ENCODE results near the gene GAPDH.
"Not testable (repeated sequence)": the region's sequence is repeated elsewhere in the genome, so short reads cannot be mapped to it uniquely, and the experiment has no call there.

The GAPDH gene

GRCh38 chr12:6494258-6494743, 40.0 kb upstream of the GAPDH start:
- H3K27ac Mint-ChIP-seq, result peak overlapping the region; percentile 97
- no peaks in the 10 kb centered on the region for H3K9me3 Mint-ChIP-seq
- no peaks in the 10 kb centered on the region for H3K27me3 Mint-ChIP-seq (ENCODE audit: low read depth, poor library complexity)
- peak; percentile 12 for DNase-seq
- TF ChIP-seq, protein P1, sequence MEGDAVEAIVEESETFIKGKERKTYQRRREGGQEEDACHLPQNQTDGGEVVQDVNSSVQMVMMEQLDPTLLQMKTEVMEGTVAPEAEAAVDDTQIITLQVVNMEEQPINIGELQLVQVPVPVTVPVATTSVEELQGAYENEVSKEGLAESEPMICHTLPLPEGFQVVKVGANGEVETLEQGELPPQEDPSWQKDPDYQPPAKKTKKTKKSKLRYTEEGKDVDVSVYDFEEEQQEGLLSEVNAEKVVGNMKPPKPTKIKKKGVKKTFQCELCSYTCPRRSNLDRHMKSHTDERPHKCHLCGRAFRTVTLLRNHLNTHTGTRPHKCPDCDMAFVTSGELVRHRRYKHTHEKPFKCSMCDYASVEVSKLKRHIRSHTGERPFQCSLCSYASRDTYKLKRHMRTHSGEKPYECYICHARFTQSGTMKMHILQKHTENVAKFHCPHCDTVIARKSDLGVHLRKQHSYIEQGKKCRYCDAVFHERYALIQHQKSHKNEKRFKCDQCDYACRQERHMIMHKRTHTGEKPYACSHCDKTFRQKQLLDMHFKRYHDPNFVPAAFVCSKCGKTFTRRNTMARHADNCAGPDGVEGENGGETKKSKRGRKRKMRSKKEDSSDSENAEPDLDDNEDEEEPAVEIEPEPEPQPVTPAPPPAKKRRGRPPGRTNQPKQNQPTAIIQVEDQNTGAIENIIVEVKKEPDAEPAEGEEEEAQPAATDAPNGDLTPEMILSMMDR (IDR thresholded peaks at IDR 0.05), result no peak
- H3K36me3 Mint-ChIP-seq (ENCODE audit: low read depth), result peaks cover 40% of the 10 kb centered on the region
- H3K4me1 Mint-ChIP-seq, result peaks cover 40% of the 10 kb centered on the region
- peak overlapping the region; percentile 96 for H3K4me3 Mint-ChIP-seq

DNA sequence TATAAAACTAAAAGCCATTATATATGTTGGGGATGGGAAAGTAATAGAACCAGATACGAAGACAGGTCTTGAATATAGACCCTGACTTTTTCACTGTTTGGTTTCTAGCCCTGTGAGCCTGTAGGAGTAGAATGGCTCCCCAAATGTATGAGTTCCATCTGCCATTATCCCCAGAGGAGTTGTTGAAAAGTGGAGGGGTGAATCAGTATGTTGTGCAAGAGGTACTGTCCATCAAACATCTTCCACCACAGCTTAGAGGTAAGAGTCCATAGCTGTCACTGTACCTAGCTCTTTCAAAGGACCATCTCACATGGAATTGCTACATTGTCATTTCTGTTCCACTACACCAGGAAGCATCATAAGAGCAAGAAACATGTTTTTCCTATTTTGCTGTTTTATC, 39.3 kb upstream of the GAPDH start:
- TF ChIP-seq, protein P1 (IDR thresholded peaks at IDR 0.05), result no peak
- Mint-ChIP-seq H3K27me3 (ENCODE audit: low read depth, poor library complexity) (no peaks in the 10 kb centered on the region), H3K4me3 (peak overlapping the region; percentile 96), H3K9me3 (no peaks in the 10 kb centered on the region), H3K27ac (no peak overlapping the region), H3K36me3 (ENCODE audit: low read depth) (peaks cover 45% of the 10 kb centered on the region), H3K4me1 (peaks cover 40% of the 10 kb centered on the region)
- no peak for DNase-seq

GRCh38 chr12:6497291-6497690, 37.0 kb upstream of the GAPDH start:
- not testable (repeated sequence) for H3K27ac Mint-ChIP-seq; H3K9me3 Mint-ChIP-seq; H3K27me3 Mint-ChIP-seq (ENCODE audit: low read depth, poor library complexity); DNase-seq
- Mint-ChIP-seq H3K36me3 (ENCODE audit: low read depth) (peaks cover 40% of the 10 kb centered on the region), H3K4me1 (peaks cover 34% of the 10 kb centered on the region), H3K4me3 (peak overlapping the region; percentile 61)

DNA sequence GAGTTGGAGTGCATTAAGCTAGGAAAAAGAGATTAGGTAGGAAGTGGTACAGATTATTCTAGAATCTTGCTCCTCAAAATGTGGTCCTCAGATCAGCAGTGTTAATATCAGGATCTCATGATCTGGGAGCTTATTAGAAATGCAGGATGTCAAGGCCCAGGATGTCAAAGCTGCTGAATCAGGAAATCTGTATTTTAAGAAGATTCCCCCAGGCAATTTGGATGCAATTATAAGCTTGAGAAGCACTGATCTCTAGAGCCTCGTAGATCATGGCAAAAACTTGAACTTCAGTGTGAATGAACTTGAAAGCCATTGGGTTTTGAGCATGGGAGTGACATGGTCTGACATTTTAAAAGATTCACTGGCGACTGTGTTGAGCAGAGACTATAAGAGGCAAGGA, 33.9 kb upstream of the GAPDH start:
- Mint-ChIP-seq H3K9me3 (no peaks in the 10 kb centered on the region), H3K4me1 (peaks cover 10% of the 10 kb centered on the region), H3K4me3 (no peak overlapping the region), H3K36me3 (ENCODE audit: low read depth) (peaks cover 48% of the 10 kb centered on the region), H3K27ac (peak overlapping the region; percentile 27), H3K27me3 (ENCODE audit: low read depth, poor library complexity) (no peaks in the 10 kb centered on the region)
- TF ChIP-seq, protein P1 (IDR thresholded peaks at IDR 0.05), result no peak
- no peak for DNase-seq

DNA sequence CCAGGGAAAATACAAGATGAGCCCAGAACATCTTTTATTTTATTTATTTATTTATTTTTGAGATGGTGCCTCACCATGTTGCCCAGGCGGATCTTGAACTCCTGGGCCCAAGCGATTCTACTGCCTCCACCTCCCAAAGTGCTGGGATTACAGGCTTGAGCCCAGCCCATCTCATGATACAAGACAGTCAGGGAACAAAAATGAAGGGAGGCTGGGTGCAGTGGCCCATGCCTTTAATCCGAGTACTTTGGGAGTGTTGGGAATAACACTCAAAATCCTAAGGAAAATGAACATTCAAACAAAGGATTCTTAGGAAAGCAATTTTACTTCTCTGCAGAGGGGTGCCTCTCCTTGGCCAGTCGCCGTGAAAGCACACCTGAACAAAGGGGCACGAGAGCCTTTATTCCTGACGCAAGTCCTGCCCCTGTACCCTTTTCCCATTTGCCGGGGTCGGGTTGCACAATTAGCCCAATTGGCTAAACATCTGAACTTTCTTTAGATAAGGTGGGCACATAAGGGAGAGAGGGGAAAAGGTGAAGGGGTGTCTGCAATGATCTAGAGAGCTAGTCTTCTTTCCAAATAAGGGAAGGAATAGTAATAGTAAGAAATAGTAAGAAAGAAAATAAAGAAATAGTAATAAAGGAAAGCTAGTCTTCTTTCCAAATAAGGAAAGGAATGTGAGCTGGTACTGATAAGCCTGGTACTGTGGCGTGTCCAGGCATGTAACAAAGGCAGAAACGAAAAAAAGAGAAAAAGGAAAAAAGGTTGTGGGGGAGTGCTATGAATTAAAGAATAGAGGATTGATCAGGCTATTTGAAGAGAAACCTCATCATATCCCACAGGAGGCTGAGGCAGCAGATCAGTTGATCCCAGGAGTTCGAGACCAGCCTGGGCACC, 27.0 kb upstream of the GAPDH start:
- H3K4me3 Mint-ChIP-seq, result no peak overlapping the region
- peaks cover 8% of the 10 kb centered on the region for H3K4me1 Mint-ChIP-seq
- no peaks in the 10 kb centered on the region for H3K27me3 Mint-ChIP-seq (ENCODE audit: low read depth, poor library complexity)
- no peaks in the 10 kb centered on the region for H3K9me3 Mint-ChIP-seq
- H3K27ac Mint-ChIP-seq, result peak overlapping the region; percentile 57
- no peak for DNase-seq
- TF ChIP-seq, protein P1 (IDR thresholded peaks at IDR 0.05), result no peak
- H3K36me3 Mint-ChIP-seq (ENCODE audit: low read depth), result peaks cover 59% of the 10 kb centered on the region

DNA sequence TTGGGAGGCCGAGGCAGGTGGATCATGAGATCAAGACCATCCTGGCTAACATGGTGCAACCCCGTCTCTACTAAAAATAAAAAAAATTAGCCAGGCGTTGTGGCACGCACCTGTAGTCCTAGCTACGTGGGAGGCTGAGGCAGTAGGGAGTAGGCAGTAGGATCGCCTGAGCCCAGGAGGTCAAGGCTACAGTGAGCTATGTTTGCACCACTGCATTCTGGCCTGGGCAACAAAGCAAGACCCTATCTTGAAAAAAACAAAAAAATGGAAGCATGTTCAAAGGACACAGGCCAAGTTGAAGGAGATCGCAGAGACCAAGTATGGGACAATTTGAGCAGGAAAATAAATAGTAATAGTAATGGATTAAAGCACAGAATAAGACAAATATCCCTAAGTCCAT, 26.2 kb upstream of the GAPDH start:
- DNase-seq, result no peak
- Mint-ChIP-seq H3K9me3 (no peaks in the 10 kb centered on the region), H3K27ac (no peak overlapping the region), H3K27me3 (ENCODE audit: low read depth, poor library complexity) (no peaks in the 10 kb centered on the region), H3K4me1 (peaks cover 8% of the 10 kb centered on the region), H3K36me3 (ENCODE audit: low read depth) (peaks cover 64% of the 10 kb centered on the region), H3K4me3 (no peak overlapping the region)
- TF ChIP-seq, protein P1 (IDR thresholded peaks at IDR 0.05), result no peak
